SK-N-SH treated with all-trans-retinoic acid at 6 μM for 48 hours (cell line): ENCODE measurements around the gene NOL9.

Source experiments
- ATAC-seq: fragments of 200-7000 bp; cut with Tn5 transposase; 3 replicates; pipeline ENCODE4 v1.9.1; 2020; ENCODE audit warnings: mild to moderate bottlenecking, moderate library complexity
- CREB5 ChIP-seq: fragments of 250-450 bp; sonication (Bioruptor Pico); IDR thresholded peaks from 2 replicates; pipeline ENCODE4 v1.5.1; 2020; ENCODE audit warnings: low read depth, mild to moderate bottlenecking, moderate library complexity
- CSRNP3 ChIP-seq: fragments of 250-450 bp; sonication (Bioruptor Pico); IDR thresholded peaks from 2 replicates; pipeline ENCODE4 v1.5.1; 2021; ENCODE audit warnings: mild to moderate bottlenecking, moderate library complexity
- ESRRG ChIP-seq: fragments of 250-450 bp; sonication (Bioruptor Pico); IDR thresholded peaks from 2 replicates; pipeline ENCODE4 v1.6.1; 2021; ENCODE audit warnings: mild to moderate bottlenecking
- GLIS3 ChIP-seq: fragments of 250-450 bp; sonication (Bioruptor Pico); IDR thresholded peaks from 2 replicates; pipeline ENCODE4 v1.5.0; 2020; ENCODE audit warnings: mild to moderate bottlenecking, moderate library complexity
- ISL1 ChIP-seq: fragments of 250-450 bp; sonication (Bioruptor Pico); IDR thresholded peaks from 2 replicates; pipeline ENCODE4 v2.1.2; 2022; ENCODE audit warnings: mild to moderate bottlenecking, moderate library complexity
- PATZ1 ChIP-seq: fragments of 250-450 bp; sonication (Bioruptor Pico); IDR thresholded peaks from 2 replicates; pipeline ENCODE4 v1.8.0; 2020; ENCODE audit warnings: mild to moderate bottlenecking, moderate library complexity, borderline replicate concordance
- POU6F1 ChIP-seq: fragments of 250-450 bp; sonication (Bioruptor Pico); IDR thresholded peaks from 2 replicates; pipeline ENCODE4 v1.8.0; 2021; ENCODE audit warnings: low read depth, mild to moderate bottlenecking, moderate library complexity, borderline replicate concordance
- PPARA ChIP-seq: fragments of 250-450 bp; sonication (Bioruptor Pico); IDR thresholded peaks from 2 replicates; pipeline ENCODE4 v1.5.0; 2020; ENCODE audit warnings: mild to moderate bottlenecking, borderline replicate concordance
- RARB ChIP-seq: fragments of 250-450 bp; sonication (Bioruptor Pico); IDR thresholded peaks from 2 replicates; pipeline ENCODE4 v1.8.0; 2021; ENCODE audit warnings: mild to moderate bottlenecking, moderate library complexity
- SNAI2 ChIP-seq: fragments of 250-450 bp; sonication (Bioruptor Pico); IDR thresholded peaks from 2 replicates; pipeline ENCODE4 v1.5.0; 2020; ENCODE audit warnings: mild to moderate bottlenecking, moderate library complexity
- TCF4 ChIP-seq: fragments of 250-450 bp; sonication (Bioruptor Pico); IDR thresholded peaks from 2 replicates; pipeline ENCODE4 v1.8.0; 2021; ENCODE audit warnings: mild to moderate bottlenecking, moderate library complexity, borderline replicate concordance
- TOX ChIP-seq: fragments of 250-450 bp; sonication (Bioruptor Pico); IDR thresholded peaks from 2 replicates; pipeline ENCODE4 v1.8.0; 2021; ENCODE audit warnings: mild to moderate bottlenecking, moderate library complexity, borderline replicate concordance
- TSHZ2 ChIP-seq: fragments of 250-450 bp; sonication (Bioruptor Pico); IDR thresholded peaks from 2 replicates; pipeline ENCODE4 v1.5.0; 2020; ENCODE audit warnings: mild to moderate bottlenecking, moderate library complexity
- ZC3H10 ChIP-seq: fragments of 250-450 bp; sonication (Bioruptor Pico); IDR thresholded peaks from 2 replicates; pipeline ENCODE4 v1.5.1; 2021; ENCODE audit warnings: mild to moderate bottlenecking, moderate library complexity
- ZFP3 ChIP-seq: fragments of 250-450 bp; sonication (Bioruptor Pico); IDR thresholded peaks from 2 replicates; pipeline ENCODE4 v1.5.0; 2020; ENCODE audit warnings: mild to moderate bottlenecking, moderate library complexity
- ZFP30 ChIP-seq: fragments of 450-650 bp; formaldehyde crosslinking; IDR thresholded peaks from 2 replicates; pipeline ENCODE4 v1.5.0; 2022; ENCODE audit warnings: mild to moderate bottlenecking, moderate library complexity
- ZNF565 ChIP-seq: fragments of 450-650 bp; formaldehyde crosslinking; conservative IDR thresholded peaks from 2 replicates; pipeline ENCODE4 v1.5.0; 2020; ENCODE audit warnings: low read depth, mild to moderate bottlenecking, moderate library complexity
- ZNF70 ChIP-seq: fragments of 450-650 bp; formaldehyde crosslinking; IDR thresholded peaks from 2 replicates; pipeline ENCODE4 v1.5.0; 2020; ENCODE audit warnings: mild to moderate bottlenecking, moderate library complexity
- ZNF8 ChIP-seq: fragments of 450-650 bp; formaldehyde crosslinking; IDR thresholded peaks from 2 replicates; pipeline ENCODE4 v1.5.0; 2020; ENCODE audit warnings: mild to moderate bottlenecking, moderate library complexity

NOL9 gene

GRCh38 chr1:6546326-6546725 is 8.0 kb downstream of the NOL9 start:
- ATAC-seq, result no peak

GRCh38 chr1:6545276-6546112 is 8.8 kb downstream of the NOL9 start:
- TF ChIP-seq ESRRG (CRISPR knock-in tag), result no peak
- no peak for TF ChIP-seq ZC3H10
- no peak for TF ChIP-seq PATZ1 (CRISPR knock-in tag)
- no peak for TF ChIP-seq ZNF70 (CRISPR knock-in tag)
- no peak for TF ChIP-seq POU6F1 (CRISPR knock-in tag)
- TF ChIP-seq RARB (CRISPR knock-in tag), result no peak
- no peak for TF ChIP-seq PPARA (CRISPR knock-in tag)
- TF ChIP-seq, all 23 proteins: peak for 0
- peak; percentile 53 for ATAC-seq

More at GRCh38 chr1:6546326-6546725, 8.0 kb downstream of the NOL9 start:
- no peak for TF ChIP-seq ISL1 (CRISPR knock-in tag)
- no peak for TF ChIP-seq CREB5
- no peak for TF ChIP-seq ZNF8
- TF ChIP-seq ZFP3 (CRISPR knock-in tag), result no peak
- no peak for TF ChIP-seq ZNF565 (CRISPR knock-in tag)
- no peak for TF ChIP-seq TSHZ2
- no peak for TF ChIP-seq TOX
- no peak for TF ChIP-seq TCF4 (CRISPR knock-in tag)
- no peak for TF ChIP-seq PATZ1 (CRISPR knock-in tag)
- TF ChIP-seq GLIS3 (CRISPR knock-in tag), result no peak

- TF ChIP-seq SNAI2 (CRISPR knock-in tag), result no peak
- TF ChIP-seq ISL1 (CRISPR knock-in tag), result no peak
- no peak for TF ChIP-seq CSRNP3 (CRISPR knock-in tag)
- TF ChIP-seq ZFP30 (CRISPR knock-in tag), result no peak
- no peak for TF ChIP-seq CREB5
- TF ChIP-seq POU6F1 (CRISPR knock-in tag), result no peak
- TF ChIP-seq TOX, result no peak
- no peak for TF ChIP-seq ZNF8
- no peak for TF ChIP-seq ZC3H10
- peak; percentile 57 for ATAC-seq
These were observed 9.5 kb downstream of the NOL9 start for GRCh38 chr1:6544831-6545230.
